C4-2B (cell line): ENCODE measurements around the gene ZG16B.

Experiments
- CTCF ChIP-seq: fragments of 450-650 bp; conservative IDR thresholded peaks from 2 replicates; pipeline ENCODE4 v1.5.1; 2017; ENCODE audit warnings: mild to moderate bottlenecking
- ZFX ChIP-seq: fragments of 450-650 bp; IDR thresholded peaks from 2 replicates; pipeline ENCODE4 v1.6.1; 2017

- TF ChIP-seq CTCF = no peak
- no peak for TF ChIP-seq ZFX
Observed at GRCh38 chr16:2855536-2855935, 25.4 kb downstream of the ZG16B start.
